Measurements from ENCODE around the gene GCLC.
"Not testable (repeated sequence)": the region's sequence is repeated elsewhere in the genome, so short reads cannot be mapped to it uniquely, and the experiment has no call there.

GCLC gene

DNA sequence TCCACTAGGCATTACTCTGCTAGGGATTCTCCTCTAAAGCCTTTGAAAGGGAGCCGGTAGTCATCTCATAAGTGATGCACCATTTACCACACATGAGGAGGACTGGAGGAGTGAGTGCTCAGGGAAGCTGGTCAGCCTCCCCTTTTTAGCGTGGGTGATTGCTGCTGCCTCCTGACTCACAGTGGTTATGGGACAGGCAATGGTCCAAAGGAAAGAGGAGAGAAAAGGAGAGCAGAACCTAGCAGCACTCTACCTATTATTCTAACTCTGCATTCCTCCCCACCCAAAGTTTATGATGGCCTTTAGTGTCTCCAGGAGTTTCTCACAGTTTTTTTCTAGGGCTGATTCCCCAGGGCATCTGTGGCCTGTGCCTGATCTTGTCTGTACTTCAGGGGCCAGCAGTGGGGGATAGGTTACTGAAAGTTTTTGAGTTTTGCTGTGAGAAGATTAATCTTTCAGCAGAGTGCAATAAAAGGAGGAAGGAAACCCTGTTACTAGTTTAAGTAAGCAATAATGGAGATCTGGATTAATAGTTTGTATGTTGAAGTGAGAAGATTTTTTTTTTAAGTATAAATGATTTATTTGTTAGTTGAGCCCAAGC lies 36.4 kb upstream of the GCLC start:
- H3K9me3 ChIP-seq = no peaks in the 10 kb centered on the region
- TF ChIP-seq CTCF (IDR thresholded peaks at IDR 0.05; ENCODE audit: low read depth, low read length) = no peak
- no peak overlapping the region for H3K4me3 ChIP-seq (ENCODE audit: low read depth, low read length)
- no peak for DNase-seq
- H3K4me1 ChIP-seq = no peaks in the 10 kb centered on the region
- H3K27me3 ChIP-seq = no peaks in the 10 kb centered on the region
- no peaks in the 10 kb centered on the region for H3K36me3 ChIP-seq

DNA sequence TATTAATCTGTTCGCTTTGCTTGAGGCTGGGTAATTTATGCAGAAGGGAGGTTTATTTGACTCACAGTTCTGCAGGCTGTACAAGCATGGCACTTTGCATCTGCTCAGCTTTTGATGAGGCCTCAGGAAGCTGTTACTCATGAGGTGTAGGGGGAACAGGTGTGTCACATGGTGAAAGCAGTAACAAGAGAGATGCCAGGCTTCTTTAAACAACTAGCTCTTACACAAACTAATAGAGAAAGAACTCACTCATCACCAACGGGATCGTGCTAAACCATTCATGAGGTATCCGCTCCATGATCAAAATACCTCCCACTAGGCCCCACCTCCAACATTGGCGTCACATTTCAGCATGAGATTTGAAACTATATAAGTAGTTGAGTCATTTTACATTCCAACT lies 34.4 kb upstream of the GCLC start:
- DNase-seq = no peak
- Histone ChIP-seq H3K36me3 (no peaks in the 10 kb centered on the region), H3K27me3 (no peaks in the 10 kb centered on the region), H3K4me1 (no peaks in the 10 kb centered on the region), H3K4me3 (ENCODE audit: low read depth, low read length) (no peak overlapping the region), H3K9me3 (no peaks in the 10 kb centered on the region)
- no peak for TF ChIP-seq CTCF (IDR thresholded peaks at IDR 0.05; ENCODE audit: low read depth, low read length)

- Histone ChIP-seq H3K27me3 (no peaks in the 10 kb centered on the region), H3K36me3 (no peaks in the 10 kb centered on the region), H3K4me3 (ENCODE audit: low read depth, low read length) (no peak overlapping the region), H3K4me1 (no peaks in the 10 kb centered on the region), H3K9me3 (no peaks in the 10 kb centered on the region)
- TF ChIP-seq CTCF (IDR thresholded peaks at IDR 0.05; ENCODE audit: low read depth, low read length) = no peak
- no peak for DNase-seq
Measured at GRCh38 chr6:53578371-53578770, 33.5 kb upstream of the GCLC start.

DNA sequence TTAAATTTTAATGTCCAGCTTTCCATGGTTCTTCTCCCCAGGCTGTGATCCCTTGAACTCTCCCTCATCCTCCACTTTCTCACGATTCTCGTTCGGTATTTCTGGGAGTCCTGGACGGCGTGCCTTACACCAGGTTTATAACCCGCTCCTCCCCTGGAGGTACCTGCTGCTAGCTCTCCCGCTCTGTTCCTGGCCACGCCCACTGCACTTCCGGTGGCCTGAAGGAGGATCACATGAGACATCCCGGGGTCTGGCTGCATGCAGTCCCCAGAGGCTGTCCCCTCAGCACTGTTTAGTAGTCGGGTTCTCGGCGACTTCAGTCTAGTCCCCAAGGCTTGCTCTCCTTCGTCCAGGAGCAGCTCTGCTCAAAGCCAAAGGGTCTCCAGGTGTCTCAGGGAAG lies 28.4 kb upstream of the GCLC start:
- peak; percentile 39 for DNase-seq
- Histone ChIP-seq H3K9me3 (no peaks in the 10 kb centered on the region), H3K36me3 (no peaks in the 10 kb centered on the region), H3K4me3 (ENCODE audit: low read depth, low read length) (peak overlapping the region; percentile 0; the same call in 1 of the 2 replicates), H3K4me1 (no peaks in the 10 kb centered on the region), H3K27me3 (no peaks in the 10 kb centered on the region)
- no peak for TF ChIP-seq CTCF (IDR thresholded peaks at IDR 0.05; ENCODE audit: low read depth, low read length)

DNA sequence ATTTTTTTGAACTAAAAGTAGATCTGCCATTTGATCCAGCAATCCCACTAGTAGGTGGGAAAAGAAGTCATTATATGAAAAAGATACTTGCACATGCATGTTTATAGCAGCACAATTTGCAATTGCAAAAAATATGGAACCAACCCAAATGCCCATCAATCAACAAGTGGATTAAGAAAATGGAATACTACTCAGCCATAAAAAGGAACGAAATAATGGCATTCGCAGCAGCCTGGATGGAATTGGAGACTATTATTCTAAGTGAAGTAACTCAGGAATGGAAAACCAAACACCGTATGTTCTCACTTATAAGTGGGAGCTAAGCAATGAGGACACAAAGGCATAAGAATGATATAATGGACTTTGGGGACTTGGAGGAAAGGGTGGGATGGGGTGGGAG lies 27.5 kb upstream of the GCLC start:
- H3K27me3 ChIP-seq; H3K9me3 ChIP-seq; DNase-seq; H3K4me1 ChIP-seq; H3K4me3 ChIP-seq (ENCODE audit: low read depth, low read length); H3K36me3 ChIP-seq: not testable (repeated sequence)

DNA sequence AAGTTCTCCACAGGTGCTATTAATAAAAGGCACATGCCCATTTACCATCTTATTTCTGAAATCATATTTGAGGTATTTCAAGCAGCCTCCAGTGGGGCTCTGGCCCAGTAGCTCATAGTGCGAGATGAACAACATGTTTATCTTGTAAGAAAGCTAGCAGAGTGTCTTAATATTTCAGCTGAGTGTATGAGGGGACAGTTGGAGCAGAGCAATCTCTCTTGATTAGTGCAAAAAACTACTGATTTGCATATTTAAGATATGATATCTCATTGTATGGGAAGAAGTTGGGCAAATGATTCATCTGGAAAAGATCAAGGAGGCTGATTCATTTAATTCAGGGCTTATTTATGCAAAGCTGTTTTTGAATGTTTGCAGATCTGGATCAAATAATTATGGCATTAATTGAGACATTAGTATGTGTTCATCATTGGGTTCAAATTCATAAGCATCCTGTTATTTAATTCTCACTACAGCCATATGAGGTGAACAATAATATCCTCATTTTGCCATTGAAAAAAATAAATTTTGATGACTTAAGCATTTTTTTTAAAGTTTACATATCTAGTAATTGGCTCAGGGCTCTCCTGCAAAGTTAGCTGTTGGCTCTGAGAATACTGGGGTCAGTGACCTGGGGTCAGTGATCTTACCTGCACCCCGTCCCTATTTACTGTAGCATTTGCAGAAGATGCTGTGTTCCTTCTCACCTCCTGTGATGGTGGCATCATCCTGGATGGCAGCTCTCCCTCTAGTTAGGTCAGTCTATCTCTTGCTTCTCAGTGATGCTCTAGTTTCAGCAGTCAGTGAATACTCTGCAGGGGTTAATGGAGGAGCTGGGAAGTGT lies 24.1 kb upstream of the GCLC start:
- Histone ChIP-seq H3K4me3 (ENCODE audit: low read depth, low read length) (no peak overlapping the region), H3K36me3 (no peaks in the 10 kb centered on the region), H3K4me1 (no peaks in the 10 kb centered on the region), H3K27me3 (no peaks in the 10 kb centered on the region), H3K9me3 (no peaks in the 10 kb centered on the region)
- no peak for TF ChIP-seq CTCF (IDR thresholded peaks at IDR 0.05; ENCODE audit: low read depth, low read length)
- DNase-seq = no peak
